CD8-positive, alpha-beta memory T cell (primary cell): ENCODE results near the gene NFKB2. TPM values are rescaled to one million over a fixed set of nuclear protein-coding genes. Genes with fewer than 3 reads are reported as not detected.

Experiments used
- CTCF ChIA-PET: fragments of 350-600 bp; sonication (Branson Sonifier 250); formaldehyde crosslinking; loops from one replicate; lab custom pipeline; 2021; ENCODE audit warnings: antibody characterized with exemption; lab: Charles Lee
- POLR2A ChIA-PET: fragments of 350-600 bp; sonication (Branson Sonifier 250); formaldehyde crosslinking; loops from one replicate; lab custom pipeline; 2021; ENCODE audit warnings: antibody characterized with exemption; lab: Charles Lee
- DNase-seq, 5 donors: peaks; one replicate each; pipeline versions ENCODE4 v3.0.0 to v3.0.0-alpha.2; 2020 to 2022; ENCODE audit warnings: mixed read lengths in 1 of 5
- H3K27ac ChIP-seq: one replicate; pipeline ENCODE4 v1.7.0; 2013; ENCODE audit warnings: low read depth, mild to moderate bottlenecking, low read length, moderate library complexity
- H3K27me3 ChIP-seq: 2 replicates; pipeline ENCODE4 v1.7.0; 2013; ENCODE audit warnings: low read length, mild to moderate bottlenecking; ENCODE audit not compliant: insufficient read depth, poor library complexity, severe bottlenecking
- H3K36me3 ChIP-seq: 2 replicates; pipeline ENCODE4 v1.7.0; 2013; ENCODE audit warnings: mild to moderate bottlenecking, low read length, moderate library complexity; ENCODE audit not compliant: insufficient read depth
- H3K4me1 ChIP-seq: 2 replicates; pipeline ENCODE4 v1.7.0; 2013; ENCODE audit warnings: mild to moderate bottlenecking, low read length, moderate library complexity; ENCODE audit not compliant: insufficient read depth
- H3K4me3 ChIP-seq: 2 replicates; pipeline ENCODE4 v1.7.0; 2013; ENCODE audit warnings: mild to moderate bottlenecking, low read length
- H3K9me3 ChIP-seq: 2 replicates; pipeline ENCODE4 v1.7.0; 2013; ENCODE audit warnings: mild to moderate bottlenecking, low read length
- H3K27ac Mint-ChIP-seq, 8 donors: one replicate each; pipeline ENCODE4 v1.8.0; 2020 to 2021; ENCODE audit warnings: mixed read lengths in 8 of 8, mild to moderate bottlenecking in 6 of 8, inconsistent platforms in 3 of 8, moderate library complexity in 3 of 8
- H3K27me3 Mint-ChIP-seq, 2 donors: one replicate each; pipeline ENCODE4 v1.8.0; 2020 to 2021; ENCODE audit warnings: mixed read lengths in 2 of 2, mild to moderate bottlenecking in 1 of 2, moderate library complexity in 1 of 2
- H3K36me3 Mint-ChIP-seq, 3 donors: one replicate each; pipeline ENCODE4 v1.8.0; 2020 to 2021; ENCODE audit warnings: mixed read lengths in 3 of 3, inconsistent platforms in 1 of 3, mild to moderate bottlenecking in 1 of 3
- H3K4me1 Mint-ChIP-seq, 3 donors: one replicate each; pipeline ENCODE4 v1.8.0; 2020 to 2021; ENCODE audit warnings: mixed read lengths in 3 of 3, inconsistent platforms in 1 of 3, mild to moderate bottlenecking in 1 of 3
- H3K4me3 Mint-ChIP-seq, 7 donors: one replicate each; pipeline ENCODE4 v1.8.0; 2020 to 2021; ENCODE audit warnings: mixed read lengths in 7 of 7, mild to moderate bottlenecking in 6 of 7, moderate library complexity in 4 of 7, inconsistent platforms in 2 of 7
- H3K9me3 Mint-ChIP-seq, 5 donors: one replicate each; pipeline ENCODE4 v1.8.0; 2020 to 2022; ENCODE audit warnings: mixed read lengths in 5 of 5, mild to moderate bottlenecking in 3 of 5, moderate library complexity in 2 of 5, inconsistent platforms in 1 of 5
- polyA plus RNA-seq: library from polyadenylated mRNA; unstranded; fragments of 300-500 nt; fragmentation: Illumina TruSeq; gene quantifications from one replicate; pipeline ENCODE4 v1.2.3, GENCODE V29; 2021
- total RNA-seq, 2 experiments: library from RNA; stranded (reverse); gene quantifications; one replicate each; pipeline ENCODE4 v1.2.3, GENCODE V29; 2021

Gene NFKB2
- total and polyA plus RNA-seq, 3 experiments from 2014 or later: 14.0 to 324 (median 323) TPM

DNA sequence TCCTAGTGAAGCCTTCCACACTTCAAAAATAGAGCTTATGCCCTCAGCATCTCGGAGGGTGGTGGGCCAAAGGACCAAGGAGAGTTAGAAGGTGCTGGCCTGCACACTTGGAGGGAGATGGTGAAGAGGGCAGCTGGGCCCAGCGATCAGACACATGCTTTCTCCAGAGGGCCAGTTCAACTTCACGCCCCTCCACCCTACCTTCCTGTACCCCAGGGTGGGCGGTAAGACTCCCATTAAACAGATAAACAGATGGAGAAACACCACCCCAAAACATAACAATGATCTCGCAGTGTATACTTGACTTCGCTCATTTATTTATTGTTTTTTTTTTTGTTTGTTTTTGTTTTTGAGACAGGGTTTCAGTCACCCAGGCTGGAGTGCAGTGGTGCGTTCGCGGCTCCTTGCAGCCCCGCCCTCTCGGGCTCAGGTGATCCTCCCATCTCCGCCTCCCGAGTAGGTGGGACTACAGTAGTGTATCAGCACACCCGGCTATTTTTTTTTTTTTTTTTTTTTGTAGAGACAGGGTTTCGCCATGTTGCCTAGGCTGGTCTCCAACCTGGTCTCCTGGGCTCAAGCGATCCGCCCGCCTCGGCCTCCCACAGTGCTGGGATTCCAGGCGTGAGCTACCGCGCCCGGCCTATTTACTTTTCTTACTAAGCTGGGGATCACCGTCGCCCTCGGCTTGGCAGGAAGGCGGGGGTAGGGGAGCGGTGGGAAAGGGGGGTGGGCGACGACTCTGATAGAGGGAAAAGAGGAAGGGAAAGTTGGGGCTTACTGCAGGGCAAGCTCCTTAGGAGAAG lies 54.0 kb downstream of the NFKB2 start:
- ChIA-PET POLR2A (interaction anchor here (0.8 to 4.6 kb wide), 10 partner anchors 12 to 193 kb away, joined by 3 to 54 read pairs (median 6); partner anchors contain the start of genes ACTR1A, CUEDC2, FBXL15 and NFKB2), CTCF (interaction anchor here (0.7 to 4.2 kb wide), 14 partner anchors 9 to 833 kb away, joined by 3 to 35 read pairs (median 4); partner anchors contain the start of genes FBXL15, NFKB2 and SUFU)
- peak; percentile 79 to 93 (median 83) for DNase-seq
- H3K27me3 Mint-ChIP-seq: no peaks in the 10 kb centered on the region
- Histone ChIP-seq H3K4me3 (peak overlapping the region; percentile 91), H3K9me3 (no peaks in the 10 kb centered on the region), H3K4me1 (peaks cover 16% of the 10 kb centered on the region), H3K27me3 (no peaks in the 10 kb centered on the region), H3K27ac (peak overlapping the region; percentile 87), H3K36me3 (peaks cover 4% of the 10 kb centered on the region)
- H3K9me3 Mint-ChIP-seq: no peaks in the 10 kb centered on the region
- H3K27ac Mint-ChIP-seq: peak overlapping the region; percentile 74 to 99 (median 97)
- peaks cover 0 to 19% (median 0%) of the 10 kb centered on the region in 3 donors for H3K36me3 Mint-ChIP-seq
- peaks cover 21 to 28% (median 24%) of the 10 kb centered on the region in 3 donors for H3K4me1 Mint-ChIP-seq
- peak overlapping the region; percentile 93 to 98 (median 95) for H3K4me3 Mint-ChIP-seq

DNA sequence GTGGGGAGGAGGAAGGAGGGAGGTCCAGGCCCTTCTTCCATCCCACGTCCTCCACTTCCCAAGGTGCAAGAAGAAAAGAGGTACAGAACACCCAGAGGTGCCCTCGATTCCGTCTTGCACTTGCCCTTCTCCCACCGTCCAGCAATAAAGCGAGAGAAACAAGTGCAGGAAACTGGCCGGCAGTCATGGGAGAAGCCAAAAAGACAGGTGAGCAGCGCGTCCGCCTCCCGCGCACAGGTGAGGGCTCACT lies 54.5 kb downstream of the NFKB2 start:
- peak overlapping the region; percentile 74 to 99 (median 97) for H3K27ac Mint-ChIP-seq
- H3K4me1 ChIP-seq: peaks cover 16% of the 10 kb centered on the region
- no peaks in the 10 kb centered on the region for H3K27me3 ChIP-seq
- peak overlapping the region; percentile 93 to 98 (median 95) for H3K4me3 Mint-ChIP-seq
- peaks cover 0 to 21% (median 0%) of the 10 kb centered on the region in 3 donors for H3K36me3 Mint-ChIP-seq
- H3K9me3 Mint-ChIP-seq: no peaks in the 10 kb centered on the region
- peak overlapping the region; percentile 91 for H3K4me3 ChIP-seq
- H3K36me3 ChIP-seq: peaks cover 4% of the 10 kb centered on the region
- H3K27ac ChIP-seq: peak overlapping the region; percentile 87
- no peak for DNase-seq
- no peaks in the 10 kb centered on the region for H3K9me3 ChIP-seq
- H3K27me3 Mint-ChIP-seq: no peaks in the 10 kb centered on the region
- H3K4me1 Mint-ChIP-seq: peaks cover 21 to 28% (median 24%) of the 10 kb centered on the region in 3 donors
- ChIA-PET CTCF (interaction anchor here (0.6 to 4.2 kb wide), 15 partner anchors 11 to 833 kb away, joined by 3 to 35 read pairs (median 4); partner anchors contain the start of genes FBXL15, NFKB2 and SUFU), POLR2A (interaction anchor here (0.7 to 4.6 kb wide), 14 partner anchors 12 to 299 kb away, joined by 3 to 54 read pairs (median 4); partner anchors contain the start of genes ACTR1A, CUEDC2, FBXL15 and NFKB2)

DNA sequence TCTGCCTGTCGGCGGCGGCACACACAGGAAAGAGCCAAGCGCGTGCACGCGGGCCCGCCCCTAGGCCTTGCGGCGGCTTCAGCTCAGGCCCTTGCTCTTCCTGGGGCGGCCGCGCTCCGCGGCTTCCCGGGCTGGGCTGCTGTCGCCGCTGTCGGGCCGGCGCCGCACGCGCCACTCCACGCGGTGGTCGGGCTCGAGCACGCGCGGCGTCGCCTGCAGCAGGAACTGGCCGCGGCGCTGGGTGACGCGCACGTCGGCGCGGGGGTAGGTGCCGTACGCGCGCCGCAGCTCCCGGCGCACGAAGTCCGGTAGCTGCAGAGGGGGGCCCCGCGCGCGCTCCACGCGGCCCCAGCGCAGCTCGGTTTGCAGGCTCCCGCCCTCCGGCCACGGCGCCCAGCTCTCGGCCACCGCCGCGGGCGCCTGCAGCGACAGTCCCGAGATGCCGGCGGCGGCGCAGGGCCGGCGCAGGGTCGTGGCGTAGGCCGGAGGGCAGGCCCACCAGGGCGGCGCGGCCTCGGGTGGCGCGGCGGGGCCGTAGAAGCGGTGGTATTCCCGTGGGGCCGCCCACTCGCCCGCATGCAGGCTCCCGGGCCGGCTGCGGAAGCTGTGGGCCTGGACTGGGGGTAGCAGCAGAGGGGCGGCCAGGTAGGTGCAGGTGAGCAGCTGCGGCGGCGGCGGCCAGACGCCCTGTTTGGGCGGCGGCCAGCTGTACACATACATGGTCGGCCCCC lies 55.0 kb downstream of the NFKB2 start:
- peak overlapping the region; percentile 91 for H3K4me3 ChIP-seq
- H3K36me3 ChIP-seq: peaks cover 4% of the 10 kb centered on the region
- Mint-ChIP-seq H3K36me3 (peaks cover 0 to 25% (median 0%) of the 10 kb centered on the region in 3 donors), H3K4me3 (peak overlapping the region; percentile 93 to 98 (median 95)), H3K27me3 (no peaks in the 10 kb centered on the region), H3K9me3 (no peaks in the 10 kb centered on the region), H3K27ac (peak overlapping the region; percentile 74 to 99 (median 97)), H3K4me1 (peaks cover 21 to 28% (median 24%) of the 10 kb centered on the region in 3 donors)
- ChIA-PET CTCF (interaction anchor here (0.6 to 4.2 kb wide), 19 partner anchors 10 to 834 kb away, joined by 3 to 35 read pairs (median 4); partner anchors contain the start of genes FBXL15, NFKB2 and SUFU), POLR2A (interaction anchor here (0.7 to 4.6 kb wide), 17 partner anchors 10 to 299 kb away, joined by 3 to 54 read pairs (median 5); partner anchors contain the start of genes ACTR1A, CUEDC2, FBXL15 and NFKB2)
- H3K27me3 ChIP-seq: no peaks in the 10 kb centered on the region
- peak overlapping the region; percentile 87 for H3K27ac ChIP-seq
- H3K9me3 ChIP-seq: no peaks in the 10 kb centered on the region
- H3K4me1 ChIP-seq: peaks cover 16% of the 10 kb centered on the region
- DNase-seq: peak; percentile 82 to 95 (median 94)

DNA sequence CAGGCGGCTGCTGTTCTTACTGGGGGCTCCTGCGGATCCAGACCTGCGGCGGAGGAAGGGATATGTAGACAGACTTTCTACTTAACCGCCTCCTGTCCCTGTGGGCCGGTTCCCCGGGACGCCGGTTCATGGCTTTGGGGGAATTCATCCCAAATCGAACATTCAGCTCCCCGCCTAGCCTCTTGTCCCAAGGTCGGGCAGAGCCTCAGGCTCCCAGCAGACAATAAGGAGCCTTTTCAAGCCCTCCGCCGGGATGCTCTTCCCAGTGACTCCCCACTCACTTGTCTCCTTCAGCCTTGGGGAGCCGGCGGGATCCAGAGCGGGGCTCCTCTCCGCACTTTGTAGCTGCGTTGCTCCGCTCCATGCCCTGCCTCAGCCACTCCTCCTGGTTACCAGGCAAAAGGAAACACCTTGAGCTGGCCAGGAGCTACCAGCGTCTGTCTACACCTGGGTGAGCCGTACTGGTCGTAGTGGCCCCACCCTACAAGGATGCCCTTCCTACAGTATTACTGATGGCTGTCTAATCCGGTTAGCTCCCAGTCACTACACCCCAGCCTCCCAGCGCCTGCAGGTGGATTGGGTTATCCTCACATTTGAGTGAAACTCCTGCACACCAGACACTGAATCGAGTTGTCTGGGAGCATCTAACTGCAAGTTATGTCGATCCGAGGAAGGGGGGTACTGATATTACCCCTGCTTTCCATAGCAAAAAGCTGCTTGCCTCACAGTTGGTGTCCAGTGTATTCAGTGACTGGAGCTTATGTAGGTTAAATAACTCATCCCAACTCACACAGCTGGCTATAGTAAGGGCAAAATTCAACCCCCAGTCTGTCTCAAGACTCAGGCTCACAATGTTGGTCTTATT lies 55.8 kb downstream of the NFKB2 start, which contains the start of gene C10orf95:
C10orf95 (minus strand) TSS at position 439 of the 865 bp plus-strand sequence. CDS start 450 bp downstream, outside the sequence.
- no peak for DNase-seq
- H3K4me3 ChIP-seq: peak within 1 kb of the TSS; percentile 91
- no peaks in the 10 kb centered on the region for H3K27me3 ChIP-seq
- H3K36me3 Mint-ChIP-seq: peaks cover 0 to 30% (median 0%) of the 10 kb centered on the region in 3 donors
- peaks cover 6% of the 10 kb centered on the region for H3K36me3 ChIP-seq
- ChIA-PET CTCF (interaction anchor here (1.1 to 4.2 kb wide), 14 partner anchors 10 to 99 kb away, joined by 3 to 35 read pairs (median 4); partner anchors contain the start of genes FBXL15 and NFKB2), POLR2A (interaction anchor here (0.7 to 4.6 kb wide), 12 partner anchors 10 to 300 kb away, joined by 3 to 54 read pairs (median 6); partner anchors contain the start of genes CUEDC2, FBXL15, NFKB2 and NOLC1)
- H3K4me1 ChIP-seq: peaks cover 16% of the 10 kb centered on the region
- peak within 1 kb of the TSS; percentile 34 to 99 (median 84) for H3K27ac Mint-ChIP-seq
- no peaks in the 10 kb centered on the region for H3K9me3 ChIP-seq
- no peaks in the 10 kb centered on the region for H3K27me3 Mint-ChIP-seq
- H3K4me3 Mint-ChIP-seq: peak within 1 kb of the TSS; percentile 82 to 97 (median 93)
- no peaks in the 10 kb centered on the region for H3K9me3 Mint-ChIP-seq
- H3K4me1 Mint-ChIP-seq: peaks cover 21 to 28% (median 24%) of the 10 kb centered on the region in 3 donors
- H3K27ac ChIP-seq: peak within 1 kb of the TSS; percentile 87

Other genes with a start within 250 kb of the NFKB2 start
- 100 to 1,000 TPM; 304 to 330 TPM for gene NOLC1, start 243.3 kb upstream of the NFKB2 start, total RNA-seq
- 76.6 TPM for gene NOLC1, start 243.3 kb upstream of the NFKB2 start, polyA plus RNA-seq
- not detected for gene ELOVL3, start 169.4 kb upstream of the NFKB2 start, total RNA-seq
- gene ELOVL3, start 169.4 kb upstream of the NFKB2 start, polyA plus RNA-seq: not detected
- not detected for gene PITX3, start 154.2 kb upstream of the NFKB2 start, total RNA-seq
- gene PITX3, start 154.2 kb upstream of the NFKB2 start, polyA plus RNA-seq: not detected
- gene GBF1, start 150.2 kb upstream of the NFKB2 start, total RNA-seq: 10 to 100 TPM; 38.7 to 39.2 TPM
- 21.6 TPM for gene GBF1, start 150.2 kb upstream of the NFKB2 start, polyA plus RNA-seq
- gene PSD, start 23.1 kb downstream of the NFKB2 start, total RNA-seq: 1 to 10 TPM; 2.5 to 3.2 TPM
- 1.9 TPM for gene PSD, start 23.1 kb downstream of the NFKB2 start, polyA plus RNA-seq
- gene FBXL15, start 25.1 kb downstream of the NFKB2 start, total RNA-seq: 10 to 100 TPM; 13.5 to 16.3 TPM
- 33.4 TPM for gene FBXL15, start 25.1 kb downstream of the NFKB2 start, polyA plus RNA-seq
- 10 to 100 TPM; 62.4 to 64.8 TPM for gene CUEDC2, start 36.9 kb downstream of the NFKB2 start, total RNA-seq
- 61.7 TPM for gene CUEDC2, start 36.9 kb downstream of the NFKB2 start, polyA plus RNA-seq
- under 1 TPM; 0.57 to 0.62 TPM for gene C10orf95, start 55.8 kb downstream of the NFKB2 start, total RNA-seq
- 0.70 TPM for gene C10orf95, start 55.8 kb downstream of the NFKB2 start, polyA plus RNA-seq
- gene ACTR1A, start 107.0 kb downstream of the NFKB2 start, total RNA-seq: 10 to 100 TPM; 79.6 to 80.4 TPM
- 76.4 TPM for gene ACTR1A, start 107.0 kb downstream of the NFKB2 start, polyA plus RNA-seq
- gene SUFU, start 108.3 kb downstream of the NFKB2 start, total RNA-seq: 1 to 10 TPM; 7.5 to 8.3 TPM
- 8.3 TPM for gene SUFU, start 108.3 kb downstream of the NFKB2 start, polyA plus RNA-seq
- gene TRIM8, start 248.8 kb downstream of the NFKB2 start, total RNA-seq: 10 to 100 TPM; 72.0 to 74.5 TPM
- 63.9 TPM for gene TRIM8, start 248.8 kb downstream of the NFKB2 start, polyA plus RNA-seq